GM19468 (cell line): Measurements from ENCODE around the gene MICAL2.

ENCODE experiments used
- ATAC-seq: cut with Tn5 transposase; IDR thresholded peaks from one replicate; pipeline ENCODE4 v1.9.1; 2021; ENCODE audit warnings: mild to moderate bottlenecking, moderate library complexity, moderate number of reproducible peaks; ENCODE audit not compliant: unreplicated experiment; ENCODE audit errors: extremely low read depth

Gene MICAL2

GRCh38 chr11:12288212-12288930, 178.0 kb downstream of the MICAL2 start:
- ATAC-seq: no peak

- ATAC-seq: no peak
These were observed 178.7 kb downstream of the MICAL2 start for GRCh38 chr11:12288931-12289666.

- ATAC-seq: no peak
These were observed 179.5 kb downstream of the MICAL2 start for GRCh38 chr11:12289667-12290476.

- ATAC-seq: no peak
These were observed 180.1 kb downstream of the MICAL2 start for GRCh38 chr11:12290477-12290922.

- ATAC-seq: no peak
These were observed 180.9 kb downstream of the MICAL2 start for GRCh38 chr11:12291313-12291712.

- no peak for ATAC-seq
These were observed 181.4 kb downstream of the MICAL2 start for GRCh38 chr11:12291766-12292165.

GRCh38 chr11:12292766-12293165, 182.4 kb downstream of the MICAL2 start:
- ATAC-seq: no peak

GRCh38 chr11:12293486-12293885, 183.1 kb downstream of the MICAL2 start:
- no peak for ATAC-seq

GRCh38 chr11:12294613-12295012, 184.2 kb downstream of the MICAL2 start:
- no peak for ATAC-seq

- ATAC-seq: no peak
These were observed 185.6 kb downstream of the MICAL2 start for GRCh38 chr11:12295943-12296342.

GRCh38 chr11:12298610-12299009, 188.2 kb downstream of the MICAL2 start:
- no peak for ATAC-seq

- no peak for ATAC-seq
These were observed 191.0 kb downstream of the MICAL2 start for GRCh38 chr11:12301379-12301778.

- no peak for ATAC-seq
These were observed 193.2 kb downstream of the MICAL2 start for GRCh38 chr11:12303421-12304149.

GRCh38 chr11:12306830-12307229, 196.4 kb downstream of the MICAL2 start:
- ATAC-seq: no peak

GRCh38 chr11:12312132-12312531, 201.7 kb downstream of the MICAL2 start:
- ATAC-seq: no peak
